ENCODE data around the gene CACNA2D1.

DNA sequence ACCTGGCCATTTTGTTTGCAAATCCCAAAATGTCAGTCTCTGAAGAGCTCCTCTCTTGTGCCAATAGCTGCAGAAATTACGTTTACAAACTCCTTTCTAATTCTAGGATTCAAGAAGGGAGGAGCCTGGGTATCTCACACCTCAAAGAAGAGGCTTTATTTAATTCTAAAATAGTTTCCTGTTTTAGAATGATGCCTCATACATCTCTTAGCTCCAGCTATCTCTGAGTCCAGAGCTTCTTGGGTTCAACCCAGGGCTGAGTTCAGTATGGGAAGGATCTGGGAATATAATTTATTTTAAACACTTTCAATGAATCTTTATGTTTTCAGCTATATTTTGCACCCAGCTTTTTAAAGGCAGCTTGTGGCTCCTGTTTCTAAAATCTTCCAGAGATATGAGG, 150.1 kb downstream of the CACNA2D1 start:
- TF ChIP-seq POLR2A (IDR thresholded peaks at IDR 0.05), result no peak
- TF ChIP-seq, protein P1, sequence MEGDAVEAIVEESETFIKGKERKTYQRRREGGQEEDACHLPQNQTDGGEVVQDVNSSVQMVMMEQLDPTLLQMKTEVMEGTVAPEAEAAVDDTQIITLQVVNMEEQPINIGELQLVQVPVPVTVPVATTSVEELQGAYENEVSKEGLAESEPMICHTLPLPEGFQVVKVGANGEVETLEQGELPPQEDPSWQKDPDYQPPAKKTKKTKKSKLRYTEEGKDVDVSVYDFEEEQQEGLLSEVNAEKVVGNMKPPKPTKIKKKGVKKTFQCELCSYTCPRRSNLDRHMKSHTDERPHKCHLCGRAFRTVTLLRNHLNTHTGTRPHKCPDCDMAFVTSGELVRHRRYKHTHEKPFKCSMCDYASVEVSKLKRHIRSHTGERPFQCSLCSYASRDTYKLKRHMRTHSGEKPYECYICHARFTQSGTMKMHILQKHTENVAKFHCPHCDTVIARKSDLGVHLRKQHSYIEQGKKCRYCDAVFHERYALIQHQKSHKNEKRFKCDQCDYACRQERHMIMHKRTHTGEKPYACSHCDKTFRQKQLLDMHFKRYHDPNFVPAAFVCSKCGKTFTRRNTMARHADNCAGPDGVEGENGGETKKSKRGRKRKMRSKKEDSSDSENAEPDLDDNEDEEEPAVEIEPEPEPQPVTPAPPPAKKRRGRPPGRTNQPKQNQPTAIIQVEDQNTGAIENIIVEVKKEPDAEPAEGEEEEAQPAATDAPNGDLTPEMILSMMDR (IDR thresholded peaks at IDR 0.05), result no peak
